C4-2B (cell line): ENCODE data around the gene EML2.
"Not testable (repeated sequence)": the region's sequence is repeated elsewhere in the genome, so short reads cannot be mapped to it uniquely, and the experiment has no call there.

Experiments used
- H3K27ac ChIP-seq: fragments of 450-650 bp; 2 replicates; pipeline ENCODE4 v1.5.1; 2017
- ZFX ChIP-seq: fragments of 450-650 bp; IDR thresholded peaks from 2 replicates; pipeline ENCODE4 v1.6.1; 2017
- TF ChIP-seq, protein P1 (sequence below): fragments of 450-650 bp; conservative IDR thresholded peaks from 2 replicates; pipeline ENCODE4 v1.5.1; 2017; ENCODE audit warnings: mild to moderate bottlenecking

EML2 gene

GRCh38 chr19:45638930-45639729 is at the start of gene EML2:
TSS of gene EML2 (minus strand) at chr19:45639397. CDS start at chr19:45639376, 21 bp downstream.
- no peak for TF ChIP-seq ZFX
- TF ChIP-seq, protein P1, sequence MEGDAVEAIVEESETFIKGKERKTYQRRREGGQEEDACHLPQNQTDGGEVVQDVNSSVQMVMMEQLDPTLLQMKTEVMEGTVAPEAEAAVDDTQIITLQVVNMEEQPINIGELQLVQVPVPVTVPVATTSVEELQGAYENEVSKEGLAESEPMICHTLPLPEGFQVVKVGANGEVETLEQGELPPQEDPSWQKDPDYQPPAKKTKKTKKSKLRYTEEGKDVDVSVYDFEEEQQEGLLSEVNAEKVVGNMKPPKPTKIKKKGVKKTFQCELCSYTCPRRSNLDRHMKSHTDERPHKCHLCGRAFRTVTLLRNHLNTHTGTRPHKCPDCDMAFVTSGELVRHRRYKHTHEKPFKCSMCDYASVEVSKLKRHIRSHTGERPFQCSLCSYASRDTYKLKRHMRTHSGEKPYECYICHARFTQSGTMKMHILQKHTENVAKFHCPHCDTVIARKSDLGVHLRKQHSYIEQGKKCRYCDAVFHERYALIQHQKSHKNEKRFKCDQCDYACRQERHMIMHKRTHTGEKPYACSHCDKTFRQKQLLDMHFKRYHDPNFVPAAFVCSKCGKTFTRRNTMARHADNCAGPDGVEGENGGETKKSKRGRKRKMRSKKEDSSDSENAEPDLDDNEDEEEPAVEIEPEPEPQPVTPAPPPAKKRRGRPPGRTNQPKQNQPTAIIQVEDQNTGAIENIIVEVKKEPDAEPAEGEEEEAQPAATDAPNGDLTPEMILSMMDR: peak; percentile 39
- peak within 1 kb of the TSS; percentile 66 for H3K27ac ChIP-seq

DNA sequence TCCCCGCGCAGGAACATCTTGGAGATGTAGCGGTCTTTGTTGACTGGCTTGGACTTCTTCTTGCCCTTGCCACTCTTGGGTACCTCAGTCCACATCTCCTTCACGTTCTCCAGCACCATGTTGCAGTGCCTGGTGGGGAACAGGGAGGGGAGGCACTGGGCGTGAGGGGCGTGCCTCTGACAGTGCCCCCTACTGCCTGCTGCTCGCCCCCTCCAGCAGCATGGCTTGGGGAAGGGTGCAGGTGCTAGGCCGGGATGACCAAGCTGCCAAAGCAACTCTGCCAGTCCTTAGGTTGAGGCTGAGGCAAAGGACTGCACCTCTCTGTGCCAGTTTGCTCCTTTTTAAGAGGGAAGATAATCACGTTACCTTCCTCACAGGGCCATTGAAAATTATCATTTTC is 48.4 kb upstream of the EML2 start:
- no peak overlapping the region for H3K27ac ChIP-seq
- no peak for TF ChIP-seq ZFX
- TF ChIP-seq, protein P1: no peak

GRCh38 chr19:45685045-45685444 is 45.8 kb upstream of the EML2 start:
- H3K27ac ChIP-seq: not testable (repeated sequence)

GRCh38 chr19:45682908-45683307 is 43.7 kb upstream of the EML2 start:
- no peak for TF ChIP-seq ZFX
- TF ChIP-seq, protein P1: no peak
- H3K27ac ChIP-seq: no peak overlapping the region

GRCh38 chr19:45682117-45682516 is 42.9 kb upstream of the EML2 start:
- TF ChIP-seq ZFX: no peak
- TF ChIP-seq, protein P1: no peak
- peak overlapping the region; percentile 55 for H3K27ac ChIP-seq

DNA sequence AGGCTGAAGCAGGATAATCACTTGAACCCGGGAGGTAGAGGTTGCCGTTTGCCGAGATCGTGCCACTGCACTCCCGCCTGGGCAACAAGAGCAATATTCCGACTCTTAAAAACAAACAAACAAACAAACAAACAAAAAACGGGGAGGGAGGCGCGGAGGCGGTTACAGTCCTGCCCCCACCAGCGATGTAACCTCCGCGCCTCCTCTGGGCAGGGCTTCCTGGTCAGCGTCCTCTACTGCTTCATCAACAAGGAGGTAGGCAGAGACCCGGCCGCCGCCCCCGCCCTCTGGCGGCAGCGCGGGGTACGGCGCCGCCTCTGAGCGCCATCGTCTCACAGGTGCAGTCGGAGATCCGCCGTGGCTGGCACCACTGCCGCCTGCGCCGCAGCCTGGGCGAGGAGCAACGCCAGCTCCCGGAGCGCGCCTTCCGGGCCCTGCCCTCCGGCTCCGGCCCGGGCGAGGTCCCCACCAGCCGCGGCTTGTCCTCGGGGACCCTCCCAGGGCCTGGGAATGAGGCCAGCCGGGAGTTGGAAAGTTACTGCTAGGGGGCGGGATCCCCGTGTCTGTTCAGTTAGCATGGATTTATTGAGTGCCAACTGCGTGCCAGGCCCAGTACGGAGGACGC is 42.3 kb upstream of the EML2 start:
- no peak for TF ChIP-seq ZFX
- TF ChIP-seq, protein P1: peak; percentile 90
- H3K27ac ChIP-seq: peak overlapping the region; percentile 55

- TF ChIP-seq ZFX: no peak
- TF ChIP-seq, protein P1: no peak; the same call in 1 of the 2 replicates
- no peak overlapping the region for H3K27ac ChIP-seq
Measured at GRCh38 chr19:45677351-45678230, 38.4 kb upstream of the EML2 start.
